Neuronal stem cell (in vitro differentiated cells): ENCODE measurements around the gene ARL13A.
"Not testable (repeated sequence)": the region's sequence is repeated elsewhere in the genome, so short reads cannot be mapped to it uniquely, and the experiment has no call there.

ENCODE experiments used
- DNase-seq: peaks from one replicate; pipeline ENCODE4 v3.0.0-alpha.2; 2013; ENCODE audit warnings: low spot score
- H2AFZ ChIP-seq: one replicate; pipeline ENCODE4 v1.6.1; 2013; ENCODE audit warnings: mild to moderate bottlenecking, low read length, inconsistent platforms
- H2AK5ac ChIP-seq: 2 replicates; pipeline ENCODE4 v1.6.1; 2013; ENCODE audit warnings: low read depth, mild to moderate bottlenecking, inconsistent platforms, low read length, moderate library complexity, mixed read lengths
- H2BK120ac ChIP-seq: 2 replicates; pipeline ENCODE4 v1.6.1; 2013; ENCODE audit warnings: low read depth, mild to moderate bottlenecking, inconsistent platforms, low read length, moderate library complexity, mixed read lengths
- H2BK12ac ChIP-seq: one replicate; pipeline ENCODE4 v1.6.1; 2013; ENCODE audit warnings: low read length, inconsistent platforms
- H2BK15ac ChIP-seq: 2 replicates; pipeline ENCODE4 v1.6.1; 2013; ENCODE audit warnings: mild to moderate bottlenecking, low read length, inconsistent platforms, mixed read lengths
- H2BK5ac ChIP-seq: one replicate; pipeline ENCODE4 v1.6.1; 2013; ENCODE audit warnings: inconsistent platforms, mild to moderate bottlenecking, low read length, moderate library complexity
- H3K14ac ChIP-seq: one replicate; pipeline ENCODE4 v1.6.1; 2013; ENCODE audit warnings: low read length, inconsistent platforms
- H3K18ac ChIP-seq: 2 replicates; pipeline ENCODE4 v1.6.1; 2013; ENCODE audit warnings: low read length, inconsistent platforms
- H3K23ac ChIP-seq: 2 replicates; pipeline ENCODE4 v1.6.1; 2013; ENCODE audit warnings: low read depth, mild to moderate bottlenecking, mixed read lengths, low read length, inconsistent platforms; ENCODE audit not compliant: poor library complexity
- H3K27ac ChIP-seq: replicated peaks from 3 replicates; pipeline ENCODE4 v1.5.1; 2013; ENCODE audit warnings: low read length, inconsistent platforms
- H3K27me3 ChIP-seq, 3 experiments: 2 replicates each; pipeline ENCODE4 v1.6.1; 2013; ENCODE audit warnings: low read length in 3 of 3, mild to moderate bottlenecking in 2 of 3, inconsistent platforms in 1 of 3, low read depth in 1 of 3, mixed read lengths in 1 of 3, moderate library complexity in 1 of 3; ENCODE audit not compliant: control insufficient read depth in 3 of 3, insufficient read depth in 3 of 3
- H3K36me3 ChIP-seq, 2 donors: replicated peaks in 1 of 2; 2 replicates each; pipeline ENCODE4 v1.6.1; 2013; ENCODE audit warnings: low read length in 2 of 2; ENCODE audit not compliant: control insufficient read depth in 2 of 2, insufficient read depth in 2 of 2
- H3K4ac ChIP-seq: 2 replicates; pipeline ENCODE4 v1.6.1; 2013; ENCODE audit warnings: inconsistent platforms, mild to moderate bottlenecking, low read length, moderate library complexity
- H3K4me1 ChIP-seq, 2 donors: 1 replicate in 1 of 2; 2 replicates in 1 of 2; pipeline ENCODE4 v1.6.1; 2013; ENCODE audit warnings: low read length in 2 of 2, low read depth in 1 of 2; ENCODE audit not compliant: control insufficient read depth in 2 of 2, insufficient read depth in 1 of 2
- H3K4me2 ChIP-seq: one replicate; pipeline ENCODE4 v1.6.1; 2013; ENCODE audit warnings: mild to moderate bottlenecking, low read length, inconsistent platforms; ENCODE audit not compliant: insufficient read depth, poor library complexity, severe bottlenecking
- H3K4me3 ChIP-seq, 2 donors: 2 replicates each; pipeline ENCODE4 v1.5.1; 2013; ENCODE audit warnings: low read length in 2 of 2, mild to moderate bottlenecking in 2 of 2, inconsistent platforms in 1 of 2, moderate library complexity in 1 of 2
- H3K79me1 ChIP-seq: one replicate; pipeline ENCODE4 v1.6.1; 2013; ENCODE audit warnings: low read depth, mild to moderate bottlenecking, inconsistent platforms, low read length, moderate library complexity
- H3K9ac ChIP-seq: one replicate; pipeline ENCODE4 v1.6.1; 2013; ENCODE audit warnings: mild to moderate bottlenecking, low read depth, low read length, inconsistent platforms; ENCODE audit not compliant: poor library complexity
- H3K9me3 ChIP-seq, 2 donors: replicated peaks in 1 of 2; 2 replicates each; pipeline versions ENCODE3 to v1.6.1; 2013; ENCODE audit warnings: low read length in 2 of 2, mild to moderate bottlenecking in 2 of 2, inconsistent platforms in 1 of 2, low read depth in 1 of 2, mixed read lengths in 1 of 2, moderate library complexity in 1 of 2; ENCODE audit not compliant: control insufficient read depth in 2 of 2, insufficient read depth in 1 of 2
- H4K8ac ChIP-seq: one replicate; pipeline ENCODE4 v1.6.1; 2013; ENCODE audit warnings: low read depth, mild to moderate bottlenecking, inconsistent platforms, low read length, moderate library complexity
- H4K91ac ChIP-seq: one replicate; pipeline ENCODE4 v1.6.1; 2013; ENCODE audit warnings: low read length, low read depth, mild to moderate bottlenecking, inconsistent platforms; ENCODE audit not compliant: poor library complexity
- WGBS, 2 donors: extraction: QIAGEN DNeasy Blood & Tissue Kit; methylation state at CpG; one replicate each; pipeline ENCODE4 v1.1.7; 2013; ENCODE audit warnings: missing lambda C conversion rate in 2 of 2, mixed read lengths in 1 of 2; ENCODE audit not compliant: insufficient read length in 2 of 2, insufficient replicate concordance in 1 of 2; ENCODE audit errors: extremely low coverage in 2 of 2; 5-methylcytosine and 5-hydroxymethylcytosine counted together

The ARL13A gene

DNA sequence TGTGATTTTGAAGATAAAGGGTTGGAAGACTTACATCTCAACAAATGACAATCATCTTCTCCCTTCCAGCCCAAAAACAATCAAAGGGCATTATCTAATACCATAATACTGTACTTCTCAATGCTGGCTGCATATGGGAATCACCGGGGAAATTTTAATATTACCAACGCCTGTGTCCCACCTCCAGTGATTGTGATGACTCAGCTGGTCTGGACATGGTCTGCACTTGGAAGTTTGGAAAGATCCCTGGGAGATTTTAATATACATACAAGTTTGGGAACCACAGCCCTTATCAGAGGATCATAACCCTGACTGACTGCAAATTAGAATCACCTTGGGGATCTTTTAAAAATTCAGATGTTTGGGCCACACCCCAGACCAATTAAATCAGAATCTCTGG is 29.9 kb downstream of the ARL13A start:
- Histone ChIP-seq H3K27me3 (no peaks in the 10 kb centered on the region), H2BK12ac (no peak overlapping the region), H3K4me2 (no peak overlapping the region), H3K4ac (no peak overlapping the region), H3K9me3 (no peaks in the 10 kb centered on the region), H3K18ac (no peak overlapping the region), H2BK15ac (no peak overlapping the region), H3K4me1 (no peaks in the 10 kb centered on the region), H4K8ac (no peak overlapping the region), H3K4me3 (no peak overlapping the region), H2AK5ac (no peak overlapping the region), H3K23ac (no peak overlapping the region), H3K79me1 (no peaks in the 10 kb centered on the region), H3K27ac (no peak overlapping the region), H2AFZ (no peak overlapping the region), H3K36me3 (no peaks in the 10 kb centered on the region), H2BK5ac (no peak overlapping the region), H3K14ac (no peak overlapping the region), H2BK120ac (no peak overlapping the region), H3K9ac (no peak overlapping the region), H4K91ac (no peak overlapping the region)
- no CpG with 5 or more reads among the region's 2 CpGs for WGBS, 2 donors
- DNase-seq = no peak

DNA sequence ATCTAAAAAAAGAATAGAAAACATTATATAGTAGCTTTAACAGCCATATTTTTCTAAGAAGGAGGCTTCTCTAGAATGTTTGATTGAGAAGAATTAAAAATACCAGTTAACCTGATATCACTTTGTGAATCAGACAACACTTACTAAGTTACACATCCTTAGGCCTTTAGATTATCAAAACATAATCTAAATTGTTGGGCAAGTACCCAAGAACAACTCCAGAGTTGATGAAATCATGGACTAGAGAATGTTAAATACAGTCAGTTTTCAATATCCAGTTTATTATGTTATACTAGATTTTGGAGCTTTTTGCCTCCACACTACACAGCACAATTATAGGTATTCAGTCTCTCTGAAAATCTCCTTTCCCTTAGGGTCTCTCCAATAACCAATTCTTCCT is 39.6 kb downstream of the ARL13A start:
- no peaks in the 10 kb centered on the region for H3K79me1 ChIP-seq
- no peak overlapping the region for H3K4me2 ChIP-seq
- H4K8ac ChIP-seq = no peak overlapping the region
- no peak overlapping the region for H2BK12ac ChIP-seq
- H3K27me3 ChIP-seq = no peaks in the 10 kb centered on the region
- no peak for DNase-seq
- no peak overlapping the region for H2BK120ac ChIP-seq
- H2BK15ac ChIP-seq = no peak overlapping the region
- H4K91ac ChIP-seq = no peak overlapping the region
- H3K4ac ChIP-seq = no peak overlapping the region
- H3K9me3 ChIP-seq = no peaks in the 10 kb centered on the region
- no peak overlapping the region for H3K4me3 ChIP-seq
- peaks cover 2 to 22% of the 10 kb centered on the region in 2 donors for H3K36me3 ChIP-seq
- no peak overlapping the region for H2AK5ac ChIP-seq
- H3K9ac ChIP-seq = no peak overlapping the region
- H2BK5ac ChIP-seq = no peak overlapping the region
- H3K4me1 ChIP-seq = no peaks in the 10 kb centered on the region
- H3K27ac ChIP-seq = no peak overlapping the region
- no peak overlapping the region for H3K14ac ChIP-seq
- H3K23ac ChIP-seq = no peak overlapping the region
- H2AFZ ChIP-seq = no peak overlapping the region
- no peak overlapping the region for H3K18ac ChIP-seq

DNA sequence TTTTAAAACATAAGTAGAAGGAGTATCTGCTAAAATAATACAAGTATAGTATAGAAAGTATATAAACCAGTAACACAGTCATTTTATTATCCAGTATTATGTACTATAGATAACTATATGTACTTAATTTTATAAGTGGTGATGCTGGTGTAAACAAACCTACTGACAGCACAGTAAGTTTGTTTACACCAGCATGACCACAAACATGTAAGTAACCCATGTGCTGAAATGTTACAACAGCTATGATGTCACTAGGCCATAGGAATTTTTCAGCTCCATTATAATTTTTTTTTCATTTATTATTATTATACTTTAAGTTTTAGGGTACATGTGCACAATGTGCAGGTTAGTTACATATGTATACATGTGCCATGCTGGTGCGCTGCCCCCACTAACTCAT is 42.5 kb downstream of the ARL13A start:
- not testable (repeated sequence) for DNase-seq, H3K9ac ChIP-seq, H3K14ac ChIP-seq, H3K79me1 ChIP-seq, H3K4ac ChIP-seq, H4K8ac ChIP-seq, H3K9me3 ChIP-seq, H3K23ac ChIP-seq, H3K18ac ChIP-seq, H2AFZ ChIP-seq, H2AK5ac ChIP-seq, H3K27me3 ChIP-seq, H3K4me1 ChIP-seq, H2BK15ac ChIP-seq, H3K4me2 ChIP-seq, H2BK12ac ChIP-seq, H3K27ac ChIP-seq, H4K91ac ChIP-seq, H2BK5ac ChIP-seq, H2BK120ac ChIP-seq, H3K4me3 ChIP-seq
- WGBS, 2 donors = no CpG with 5 or more reads among the region's 1 CpG
- H3K36me3 ChIP-seq = peaks cover 2 to 33% of the 10 kb centered on the region in 2 donors

DNA sequence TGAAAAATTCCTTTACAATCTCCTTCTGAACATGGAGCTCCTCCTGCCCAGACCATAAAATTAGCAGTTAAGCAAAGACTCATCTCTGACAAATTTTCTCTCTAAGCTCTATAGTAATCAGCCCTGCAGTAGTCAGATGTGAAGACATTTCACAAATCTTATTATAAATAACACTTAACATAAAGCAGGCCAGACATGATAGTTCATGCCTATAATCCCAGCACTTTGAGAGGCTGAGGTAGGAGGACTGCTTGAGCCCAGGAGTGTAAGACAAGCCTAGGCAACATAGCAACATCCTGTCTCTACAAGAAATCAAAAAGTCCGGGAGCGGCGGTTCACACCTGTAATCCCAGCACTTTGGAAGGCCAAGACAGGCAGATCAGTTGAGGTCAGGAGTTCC is 52.5 kb downstream of the ARL13A start:
- Histone ChIP-seq H3K18ac (no peak overlapping the region), H4K8ac (no peak overlapping the region), H2BK12ac (no peak overlapping the region), H3K27ac (no peak overlapping the region), H3K4me1 (no peaks in the 10 kb centered on the region), H3K23ac (no peak overlapping the region), H3K9me3 (no peaks in the 10 kb centered on the region), H3K4me2 (no peak overlapping the region), H2AK5ac (no peak overlapping the region), H3K4me3 (no peak overlapping the region), H3K79me1 (no peaks in the 10 kb centered on the region), H2AFZ (no peak overlapping the region), H4K91ac (no peak overlapping the region), H3K9ac (no peak overlapping the region), H3K27me3 (no peaks in the 10 kb centered on the region), H2BK120ac (no peak overlapping the region), H2BK5ac (no peak overlapping the region), H3K14ac (no peak overlapping the region), H3K4ac (no peak overlapping the region), H3K36me3 (peaks cover 4 to 41% of the 10 kb centered on the region in 2 donors), H2BK15ac (no peak overlapping the region)
- WGBS, 2 donors = no CpG with 5 or more reads among the region's 3 CpGs
- DNase-seq = no peak
